Superior temporal gyrus (tissue), 1 donor: ENCODE measurements around the gene DDX51.
"Not testable (repeated sequence)": the region's sequence is repeated elsewhere in the genome, so short reads cannot be mapped to it uniquely, and the experiment has no call there.

Source experiments
- DNase-seq: peaks from one replicate; pipeline ENCODE4 v3.0.0-alpha.2; 2016; ENCODE audit errors: extremely low spot score

The DDX51 gene

GRCh38 chr12:132140918-132141841 is 2.9 kb downstream of the DDX51 start:
- DNase-seq = no peak

GRCh38 chr12:132140501-132140900 is 3.6 kb downstream of the DDX51 start:
- DNase-seq = no peak

GRCh38 chr12:132139912-132140311 is 4.2 kb downstream of the DDX51 start:
- no peak for DNase-seq

GRCh38 chr12:132138941-132139871 is 4.9 kb downstream of the DDX51 start:
- DNase-seq = no peak

GRCh38 chr12:132137483-132138125 is 6.5 kb downstream of the DDX51 start:
- no peak for DNase-seq

GRCh38 chr12:132136226-132136625 is 7.9 kb downstream of the DDX51 start:
- DNase-seq = not testable (repeated sequence)

- not testable (repeated sequence) for DNase-seq
Observed at GRCh38 chr12:132134653-132135183, 9.4 kb downstream of the DDX51 start.

GRCh38 chr12:132133952-132134652 is 10.0 kb downstream of the DDX51 start:
- no peak for DNase-seq

GRCh38 chr12:132132609-132133430 is 11.3 kb downstream of the DDX51 start:
- no peak for DNase-seq

GRCh38 chr12:132131952-132132351 is 12.2 kb downstream of the DDX51 start:
- no peak for DNase-seq

- no peak for DNase-seq
Observed at GRCh38 chr12:132131229-132131628, 12.9 kb downstream of the DDX51 start.

GRCh38 chr12:132130690-132131089 is 13.4 kb downstream of the DDX51 start:
- DNase-seq = no peak

- no peak for DNase-seq
Observed at GRCh38 chr12:132129007-132129406, 15.1 kb downstream of the DDX51 start.

- no peak for DNase-seq
Observed at GRCh38 chr12:132127041-132127440, 17.1 kb downstream of the DDX51 start.

GRCh38 chr12:132125736-132126135 is 18.4 kb downstream of the DDX51 start:
- no peak for DNase-seq

GRCh38 chr12:132124766-132125425 is 19.2 kb downstream of the DDX51 start:
- DNase-seq = no peak

- DNase-seq = no peak
Observed at GRCh38 chr12:132123970-132124765, 20.0 kb downstream of the DDX51 start.

- no peak for DNase-seq
Observed at GRCh38 chr12:132121283-132121682, 22.8 kb downstream of the DDX51 start.

GRCh38 chr12:132118876-132119275 is 25.2 kb downstream of the DDX51 start:
- DNase-seq = no peak
